OCI-LY3 (cell line): ENCODE measurements around the gene CREB5.

ENCODE experiments used
- H2AFZ ChIP-seq: fragments of 200-600, 300-600 bp; shearing (Covaris generic); 2 replicates; pipeline ENCODE4 v1.6.0; 2014; ENCODE audit warnings: antibody characterized with exemption, low read depth, low read length
- H3K27ac ChIP-seq: fragments of 200-600, 300-600 bp; sonication (generic); 2 replicates; pipeline ENCODE4 v1.5.1; 2014; ENCODE audit warnings: mild to moderate bottlenecking, low read length, moderate library complexity, mixed read lengths
- H3K27me3 ChIP-seq: fragments of 200-600, 300-600 bp; sonication (generic); 2 replicates; pipeline ENCODE4 v1.6.1; 2014; ENCODE audit warnings: low read depth, low read length, mixed read lengths
- H3K36me3 ChIP-seq: fragments of 200-600, 300-600 bp; sonication (generic); replicated peaks from 2 replicates; pipeline ENCODE3; 2014; ENCODE audit warnings: low read depth, low read length, mixed read lengths
- H3K4me1 ChIP-seq: fragments of 300-600, 200-600 bp; sonication (generic); 2 replicates; pipeline ENCODE4 v1.6.1; 2014; ENCODE audit warnings: low read length, mixed read lengths
- H3K4me2 ChIP-seq: fragments of 200-600, 300-600 bp; sonication (generic); 2 replicates; pipeline ENCODE4 v1.6.1; 2014; ENCODE audit warnings: low read length, mixed read lengths
- H3K4me3 ChIP-seq: fragments of 300-600, 200-600 bp; sonication (generic); 2 replicates; pipeline ENCODE4 v1.5.1; 2014; ENCODE audit warnings: antibody characterized with exemption, mild to moderate bottlenecking, low read length, moderate library complexity
- H3K79me2 ChIP-seq: fragments of 300-600, 200-600 bp; shearing (Covaris generic); 2 replicates; pipeline ENCODE4 v1.6.1; 2014; ENCODE audit warnings: mild to moderate bottlenecking, low read length, mixed read lengths
- H3K9ac ChIP-seq: fragments of 300-600, 200-600 bp; shearing (Covaris generic); 2 replicates; pipeline ENCODE4 v1.6.0; 2014; ENCODE audit warnings: mild to moderate bottlenecking, low read length, moderate library complexity
- H3K9me3 ChIP-seq: fragments of 200-600, 300-600 bp; shearing (Covaris generic); 2 replicates; pipeline ENCODE4 v1.6.1; 2014; ENCODE audit warnings: low read length, mixed read lengths; ENCODE audit not compliant: insufficient read depth
- H4K20me1 ChIP-seq: fragments of 200-600, 300-600 bp; sonication (generic); 2 replicates; pipeline ENCODE4 v1.6.1; 2016; ENCODE audit warnings: low read length, mixed read lengths; ENCODE audit not compliant: insufficient read depth
- CTCF ChIP-seq: fragments of 200-600, 300-600 bp; sonication (generic); IDR thresholded peaks from 2 replicates; pipeline ENCODE4 v1.5.1; 2014; ENCODE audit warnings: antibody characterized with exemption, low read length, low read depth
- EZH2phosphoT487 ChIP-seq: fragments of 200-600 bp; shearing (Covaris generic); IDR thresholded peaks from 2 replicates; pipeline ENCODE4 v1.6.1; 2018; ENCODE audit warnings: antibody characterized with exemption, mixed run types, low read depth

CREB5 gene

GRCh38 chr7:28804157-28804556 is 391.8 kb downstream of the CREB5 start:
- TF ChIP-seq CTCF, result no peak
- TF ChIP-seq EZH2phosphoT487, result no peak
- Histone ChIP-seq H3K4me3 (no peak overlapping the region), H3K9ac (no peak overlapping the region), H3K27me3 (no peaks in the 10 kb centered on the region), H3K27ac (no peak overlapping the region), H4K20me1 (no peaks in the 10 kb centered on the region), H3K9me3 (no peaks in the 10 kb centered on the region), H3K4me2 (no peak overlapping the region), H3K36me3 (no peaks in the 10 kb centered on the region), H3K79me2 (no peaks in the 10 kb centered on the region), H3K4me1 (peaks cover 11% of the 10 kb centered on the region), H2AFZ (no peak overlapping the region)

- no peak overlapping the region for H3K4me2 ChIP-seq
- H3K4me1 ChIP-seq, result peaks cover 19% of the 10 kb centered on the region
- no peak for TF ChIP-seq CTCF
- TF ChIP-seq EZH2phosphoT487, result no peak
- H3K9me3 ChIP-seq, result no peaks in the 10 kb centered on the region
- no peak overlapping the region for H2AFZ ChIP-seq
- H3K4me3 ChIP-seq, result no peak overlapping the region
- no peaks in the 10 kb centered on the region for H4K20me1 ChIP-seq
- no peaks in the 10 kb centered on the region for H3K36me3 ChIP-seq
- H3K9ac ChIP-seq, result no peak overlapping the region
- no peak overlapping the region for H3K27ac ChIP-seq
- H3K27me3 ChIP-seq, result no peaks in the 10 kb centered on the region
- no peaks in the 10 kb centered on the region for H3K79me2 ChIP-seq
Measured at GRCh38 chr7:28804990-28805389, 392.7 kb downstream of the CREB5 start.

GRCh38 chr7:28806841-28807240 is 394.5 kb downstream of the CREB5 start:
- Histone ChIP-seq H3K4me2 (no peak overlapping the region), H3K27ac (no peak overlapping the region), H3K27me3 (no peaks in the 10 kb centered on the region), H2AFZ (no peak overlapping the region), H3K79me2 (no peaks in the 10 kb centered on the region), H3K36me3 (no peaks in the 10 kb centered on the region), H4K20me1 (no peaks in the 10 kb centered on the region), H3K4me3 (no peak overlapping the region), H3K9me3 (no peaks in the 10 kb centered on the region), H3K4me1 (peaks cover 25% of the 10 kb centered on the region), H3K9ac (no peak overlapping the region)
- TF ChIP-seq EZH2phosphoT487, result no peak
- no peak for TF ChIP-seq CTCF

GRCh38 chr7:28807396-28807994 is 395.2 kb downstream of the CREB5 start:
- Histone ChIP-seq H3K79me2 (no peaks in the 10 kb centered on the region), H3K4me1 (peaks cover 28% of the 10 kb centered on the region), H3K9ac (no peak overlapping the region), H3K36me3 (no peaks in the 10 kb centered on the region), H3K4me2 (no peak overlapping the region), H4K20me1 (no peaks in the 10 kb centered on the region), H3K9me3 (no peaks in the 10 kb centered on the region), H3K4me3 (no peak overlapping the region), H3K27ac (no peak overlapping the region), H3K27me3 (no peaks in the 10 kb centered on the region), H2AFZ (no peak overlapping the region)
- no peak for TF ChIP-seq CTCF
- TF ChIP-seq EZH2phosphoT487, result no peak
